HG02571 (cell line): Measurements from ENCODE around the gene PCNX1.
"Not testable (repeated sequence)": the region's sequence is repeated elsewhere in the genome, so short reads cannot be mapped to it uniquely, and the experiment has no call there.

Experiments
- ATAC-seq: cut with Tn5 transposase; IDR thresholded peaks from one replicate; pipeline ENCODE4 v1.9.1; 2021; ENCODE audit warnings: mild to moderate bottlenecking, moderate library complexity; ENCODE audit not compliant: unreplicated experiment

PCNX1 gene

DNA sequence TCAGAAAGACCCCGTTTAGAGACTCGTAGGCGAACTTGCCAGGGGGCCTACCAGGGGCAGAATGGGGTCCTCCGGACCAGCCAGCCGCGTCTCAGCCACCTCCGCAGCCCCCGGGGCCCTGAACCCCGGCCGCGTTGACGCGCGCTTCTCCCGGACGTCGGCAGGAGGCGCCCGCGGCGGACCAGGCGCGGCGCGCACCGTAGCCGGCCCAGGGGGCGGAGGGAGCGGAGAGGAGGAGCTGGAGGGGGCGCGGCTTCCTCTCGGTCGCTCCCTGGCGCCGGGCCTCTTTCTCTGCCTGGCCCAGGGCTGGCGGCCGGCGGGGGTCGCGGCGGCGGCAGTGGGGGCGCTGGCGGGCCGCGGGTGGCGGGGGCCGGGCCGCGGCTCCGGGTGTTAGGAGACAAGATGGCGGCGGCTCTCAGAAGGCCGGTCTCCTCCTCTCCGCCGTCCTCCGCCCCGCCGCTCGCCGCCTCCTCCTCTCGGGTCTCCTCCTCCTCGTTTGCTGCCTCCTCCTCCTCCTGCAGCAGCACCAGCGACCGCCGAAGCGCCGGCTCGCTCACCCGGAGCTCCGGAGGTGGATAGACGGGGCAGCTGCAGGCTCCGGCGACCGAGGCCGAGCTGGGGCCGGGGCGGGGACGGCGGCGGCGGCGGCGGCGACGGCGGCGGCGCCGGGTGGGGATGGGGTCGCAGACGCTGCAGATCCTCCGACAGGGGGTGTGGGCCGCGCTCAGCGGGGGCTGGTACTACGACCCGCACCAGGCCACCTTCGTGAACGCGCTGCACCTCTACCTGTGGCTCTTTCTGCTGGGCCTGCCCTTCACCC, at the start of gene PCNX1:
PCNX1 (plus strand) TSS at position 284 of the 820 bp plus-strand sequence; CDS start at position 676, 392 bp downstream.
- peak; percentile 68 for ATAC-seq

DNA sequence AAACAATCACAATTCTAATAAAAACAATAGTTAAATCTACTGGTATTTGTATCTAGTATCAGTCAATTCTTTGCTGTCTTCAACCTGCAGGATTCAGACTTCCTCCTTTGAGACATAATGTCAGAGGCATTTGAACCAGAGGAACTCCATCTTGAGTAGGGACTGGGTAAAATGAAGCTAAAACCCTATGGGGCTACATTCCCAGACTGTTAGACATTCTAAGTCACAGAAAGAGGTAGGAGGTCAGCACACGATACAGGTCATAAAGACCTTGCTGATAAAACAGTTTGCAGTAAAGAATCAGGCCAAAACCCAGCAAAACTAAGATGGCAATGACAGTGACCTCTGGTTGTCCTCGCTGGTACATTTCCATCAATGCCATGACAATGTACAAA, 49.8 kb upstream of the PCNX1 start:
- no peak for ATAC-seq

DNA sequence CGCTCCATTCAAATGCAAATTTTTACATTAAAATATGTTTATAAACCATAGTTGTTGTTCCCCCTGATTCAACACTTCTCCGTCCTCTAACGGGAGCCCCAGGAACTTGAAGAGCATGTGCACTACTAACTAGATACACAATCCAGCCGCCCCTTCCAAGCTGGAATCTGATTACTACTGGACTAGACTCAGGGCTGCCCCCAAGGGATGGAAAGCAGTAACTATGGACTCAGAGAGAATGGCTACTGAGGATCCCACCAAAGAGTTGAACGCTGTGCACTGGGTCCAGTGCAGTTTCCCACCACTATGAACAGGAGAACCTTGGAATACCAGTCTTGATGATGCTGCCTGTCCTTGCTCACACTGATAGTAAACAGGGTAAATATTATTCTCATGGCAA, 48.6 kb upstream of the PCNX1 start:
- no peak for ATAC-seq

DNA sequence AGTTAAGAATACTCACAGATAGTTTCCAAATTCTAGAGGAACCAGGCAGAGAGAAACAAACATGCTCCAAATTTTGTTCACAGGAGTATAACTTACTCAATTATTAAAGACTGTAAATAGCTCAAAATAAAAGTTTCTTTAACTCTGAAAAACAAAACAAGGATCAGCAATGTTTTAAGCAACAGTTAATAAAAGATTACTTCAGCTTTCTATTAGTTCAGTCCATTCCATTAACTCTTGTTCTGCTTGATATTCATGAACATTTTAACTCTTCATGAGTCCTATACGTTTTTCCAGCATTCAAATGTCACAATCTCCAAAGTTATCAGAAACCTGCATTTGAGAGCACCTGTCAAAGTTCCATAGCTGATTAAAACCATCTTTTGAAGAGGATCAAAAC, 40.3 kb upstream of the PCNX1 start:
- not testable (repeated sequence) for ATAC-seq

DNA sequence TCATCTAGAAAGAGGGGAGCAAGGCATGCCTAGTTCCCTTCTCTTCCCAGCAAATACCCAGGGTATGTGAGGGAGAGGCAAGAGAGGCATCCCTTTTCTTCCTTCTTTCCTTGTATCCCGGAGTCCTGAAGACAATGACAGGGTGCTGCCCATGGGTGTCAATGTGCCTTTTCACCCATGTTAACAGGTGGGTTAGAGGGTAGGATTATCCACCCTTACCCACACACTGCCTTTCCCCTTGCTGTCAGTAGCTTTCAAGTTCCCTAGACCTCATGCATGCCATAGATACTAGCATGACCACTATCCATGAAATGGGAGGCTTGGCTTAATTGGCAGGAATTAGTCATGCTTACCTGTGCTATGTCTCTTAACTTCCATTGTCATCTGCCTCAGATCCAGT, 36.3 kb upstream of the PCNX1 start:
- no peak for ATAC-seq

DNA sequence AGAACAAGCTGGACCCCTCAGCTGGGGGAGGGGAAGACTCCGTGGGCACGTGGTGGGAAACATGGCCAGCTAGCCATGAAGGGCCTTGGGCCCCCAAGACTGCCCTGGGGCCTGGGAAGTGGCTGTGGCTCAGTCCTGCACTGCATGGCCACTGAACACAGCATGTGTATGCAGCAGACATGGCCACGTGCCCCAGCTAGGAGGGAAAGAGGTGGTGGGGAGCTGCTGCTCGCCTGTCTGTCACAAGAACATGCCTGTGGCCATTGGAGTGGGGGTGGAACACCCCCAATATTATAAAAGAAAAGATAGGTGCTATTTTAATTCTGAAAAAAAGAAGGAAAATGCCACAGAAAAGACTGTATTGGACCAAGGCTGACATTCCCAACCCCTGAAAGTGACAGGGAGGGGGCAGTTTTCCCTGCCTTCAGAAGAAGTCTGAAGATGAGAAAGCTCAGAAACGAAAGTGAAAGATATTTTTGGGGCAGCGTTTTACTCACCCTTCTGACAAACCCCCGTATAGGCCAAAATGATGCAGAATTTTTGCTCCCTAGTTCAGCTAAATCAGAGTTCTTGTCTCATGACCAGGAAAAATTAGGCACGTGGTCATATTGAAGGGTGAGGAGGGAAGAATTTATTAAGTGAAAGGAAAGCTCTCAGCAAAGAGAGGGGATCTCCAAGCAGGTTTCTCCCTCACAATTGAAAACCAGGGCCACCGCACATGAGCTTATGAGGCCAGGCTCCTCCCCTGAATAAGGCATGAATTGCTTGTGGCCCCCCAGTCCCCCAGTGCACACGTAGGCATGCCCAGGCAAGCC, 35.2 kb upstream of the PCNX1 start:
- no peak for ATAC-seq

GRCh38 chr14:70872678-70873020, 34.6 kb upstream of the PCNX1 start:
- ATAC-seq: no peak

DNA sequence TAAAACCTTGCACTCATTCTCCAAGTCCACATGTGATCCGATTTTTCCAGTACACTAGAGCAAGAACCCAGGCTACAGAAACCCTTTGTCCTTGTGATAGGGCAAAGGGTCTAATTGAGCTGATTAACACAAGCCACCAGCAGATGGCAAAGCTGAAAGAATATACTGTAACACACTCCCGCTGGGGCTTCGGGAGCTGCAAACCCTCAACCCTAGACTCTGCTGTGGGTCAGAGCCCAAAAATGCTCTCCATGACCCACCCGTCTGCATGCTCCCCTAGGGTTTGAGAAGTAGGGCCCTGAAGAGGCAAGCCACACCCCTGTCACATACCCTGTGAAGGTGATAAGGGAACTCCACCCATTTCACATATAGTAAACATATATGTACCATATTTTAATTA, 33.6 kb upstream of the PCNX1 start:
- no peak for ATAC-seq

- ATAC-seq: not testable (repeated sequence)
These were observed 31.3 kb upstream of the PCNX1 start for GRCh38 chr14:70875811-70876460.

GRCh38 chr14:70879448-70879847, 27.8 kb upstream of the PCNX1 start:
- ATAC-seq: no peak

DNA sequence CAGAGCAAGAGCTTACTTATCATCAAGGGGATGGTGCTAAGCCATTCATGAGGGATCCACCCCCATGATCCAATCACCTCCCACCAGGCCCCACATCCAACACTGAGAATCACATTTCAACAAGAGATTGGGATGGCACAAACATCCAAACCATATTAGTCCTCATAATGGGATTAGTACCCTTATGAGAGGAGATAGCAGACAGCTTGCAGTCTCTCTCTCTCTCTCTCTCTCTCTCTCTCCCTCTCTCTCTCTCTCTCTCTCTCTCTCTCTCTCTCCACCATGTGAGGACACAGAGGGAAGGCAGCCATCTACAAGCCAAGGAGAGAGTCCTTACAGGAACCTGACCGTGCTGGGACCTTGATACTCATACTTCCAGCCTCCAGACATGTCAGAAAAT, 26.4 kb upstream of the PCNX1 start:
- ATAC-seq: not testable (repeated sequence)

DNA sequence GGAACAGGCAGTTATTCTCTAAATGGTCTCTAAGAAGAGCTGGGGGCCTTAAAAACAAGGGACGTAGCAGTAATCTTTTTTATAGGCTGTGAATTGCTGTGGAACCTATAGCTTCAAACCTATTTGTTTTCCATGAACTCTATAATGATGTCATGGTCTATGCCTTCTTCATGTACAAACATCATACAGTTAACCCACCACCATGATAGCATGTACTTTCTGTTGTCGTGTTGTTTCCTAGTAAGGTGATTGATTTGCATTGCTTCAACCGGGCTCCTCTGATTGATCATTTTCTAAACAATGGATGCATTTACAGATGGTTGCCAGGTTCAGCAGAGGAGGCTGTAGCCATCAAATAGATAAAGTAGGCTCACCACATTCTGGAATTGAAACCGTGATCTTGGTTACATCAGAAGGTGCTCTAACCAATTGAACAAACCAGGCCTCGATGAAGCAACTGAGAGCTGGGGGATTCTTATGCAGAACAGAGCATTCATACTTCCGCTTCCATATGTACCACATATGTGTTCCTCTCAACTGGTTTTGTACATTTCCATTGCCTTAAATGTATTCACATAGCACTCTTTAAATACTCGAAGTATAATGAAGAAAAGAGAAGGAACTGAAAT, 25.6 kb upstream of the PCNX1 start:
- ATAC-seq: no peak

GRCh38 chr14:70882776-70883492, 24.3 kb upstream of the PCNX1 start:
- no peak for ATAC-seq

- no peak for ATAC-seq
These were observed 22.5 kb upstream of the PCNX1 start for GRCh38 chr14:70884595-70885342.

GRCh38 chr14:70885343-70886022, 21.8 kb upstream of the PCNX1 start:
- no peak for ATAC-seq

DNA sequence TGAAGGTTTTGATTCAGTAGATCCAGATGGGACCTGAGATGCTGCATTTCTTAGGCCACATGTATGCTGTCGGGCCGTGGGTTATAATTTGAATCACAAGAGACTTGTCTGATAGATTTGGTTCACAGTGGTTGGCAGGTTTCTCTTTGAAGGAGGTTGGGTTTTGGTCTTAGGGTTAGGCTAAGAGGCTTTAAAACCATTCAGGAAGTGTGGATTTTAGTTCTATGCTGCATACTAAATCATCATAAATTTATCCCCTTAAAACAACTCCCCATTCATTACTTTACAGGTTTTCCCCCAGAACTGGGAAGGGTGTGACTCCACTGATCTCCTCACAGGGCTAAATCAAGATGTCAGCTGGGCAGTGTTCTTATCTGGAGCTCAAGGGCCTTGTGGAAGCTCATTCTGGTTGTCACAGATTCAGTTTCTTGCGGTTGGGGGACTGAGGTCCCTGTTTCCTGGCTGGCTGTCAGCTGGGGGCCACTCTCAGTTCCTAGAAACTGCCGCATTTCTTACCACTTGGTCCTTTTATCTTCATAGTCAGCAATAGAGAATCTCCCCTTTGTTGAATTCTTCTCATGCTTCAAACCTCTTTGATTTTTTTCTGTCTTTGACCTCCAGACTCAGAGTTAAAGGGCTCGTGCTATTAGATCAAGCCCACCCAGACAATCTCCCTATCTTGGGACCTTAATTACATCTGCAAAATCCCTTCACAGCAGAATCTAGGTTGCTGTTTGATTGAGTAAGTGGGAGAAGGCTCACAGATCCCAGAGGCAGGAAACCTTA, 20.6 kb upstream of the PCNX1 start:
- peak; percentile 35 for ATAC-seq

DNA sequence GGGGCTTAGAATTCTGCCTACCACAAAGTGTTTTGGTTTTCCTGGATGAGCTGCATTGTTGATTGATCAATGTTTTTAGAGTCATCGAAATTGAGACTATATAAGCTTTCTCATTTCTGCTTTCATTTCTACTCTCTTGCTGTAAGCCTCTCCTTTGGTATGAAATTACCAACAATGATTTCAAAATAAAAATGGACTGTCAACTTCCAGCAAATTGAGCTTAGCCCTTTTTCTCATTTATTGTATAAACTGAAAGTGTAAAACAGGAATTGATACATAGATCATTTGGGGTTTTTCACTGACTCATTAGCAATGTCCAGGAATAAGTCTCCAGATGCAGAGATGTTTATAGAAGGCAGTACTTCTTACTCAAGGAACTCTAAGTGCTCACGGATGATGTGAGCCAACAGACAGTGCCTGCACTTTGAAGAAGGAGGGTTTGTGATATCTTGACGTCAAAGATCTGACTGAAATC, 20.0 kb upstream of the PCNX1 start:
- ATAC-seq: peak; percentile 39

- ATAC-seq: no peak
These were observed 19.3 kb upstream of the PCNX1 start for GRCh38 chr14:70887737-70888499.
